GM19240 (cell line): ENCODE data around the gene CROCC.
"Not testable (repeated sequence)": the region's sequence is repeated elsewhere in the genome, so short reads cannot be mapped to it uniquely, and the experiment has no call there.

Experiments used
- DNase-seq: peaks from one replicate; pipeline ENCODE4 v3.0.0; 2011; ENCODE audit warnings: low spot score; ENCODE audit not compliant: insufficient read length

CROCC gene

DNA sequence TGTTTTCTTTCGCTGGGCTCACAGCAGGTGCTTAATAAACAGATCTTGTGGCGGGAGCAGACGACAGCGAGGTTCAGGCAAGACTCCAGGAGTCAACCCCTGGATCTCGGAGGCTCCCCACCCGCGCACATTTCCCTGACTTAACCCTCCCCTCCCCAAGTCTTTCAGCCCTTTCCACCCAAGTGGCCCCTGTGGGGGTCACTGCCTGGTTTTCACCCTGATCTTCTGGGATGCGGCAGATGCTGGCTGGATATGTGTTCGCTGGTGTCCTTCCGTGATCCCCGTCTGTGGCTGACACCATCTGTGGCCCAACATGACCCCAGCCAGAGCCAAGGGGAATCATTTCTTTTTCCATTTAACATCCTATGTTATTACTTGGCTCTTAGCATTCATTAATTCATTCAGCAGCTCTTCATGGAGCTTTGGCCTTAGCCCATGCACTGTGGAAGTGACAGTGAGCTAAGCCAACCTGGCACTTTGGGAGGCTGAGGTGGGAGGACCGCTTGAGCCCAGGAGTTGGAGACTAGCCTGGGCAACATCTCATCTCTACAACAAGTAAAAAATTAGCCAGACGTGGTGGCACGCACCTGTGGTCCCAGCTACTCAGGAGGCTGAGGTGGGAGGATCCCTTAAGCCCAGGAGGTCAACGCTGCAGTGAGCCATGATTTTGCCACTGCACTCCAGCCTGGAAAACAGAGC, 6.7 kb upstream of the CROCC start:
- not testable (repeated sequence) for DNase-seq

DNA sequence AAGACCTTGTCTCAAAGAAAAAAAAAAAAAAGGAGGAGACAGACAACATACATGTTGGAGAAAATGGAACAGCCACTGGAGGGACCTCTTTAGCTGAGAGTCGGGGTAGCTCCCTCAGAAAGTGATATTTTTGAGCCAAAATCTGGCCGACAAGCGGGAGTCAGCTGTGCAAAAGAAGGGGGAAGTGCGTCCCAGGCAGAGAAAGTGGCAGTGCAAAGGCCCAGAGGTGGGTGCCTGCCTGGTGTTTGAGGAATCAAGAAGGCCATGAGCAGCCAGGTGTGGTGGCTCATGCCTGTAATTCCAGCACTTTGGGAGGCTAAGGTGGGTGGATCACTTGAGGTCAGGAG, 6.1 kb upstream of the CROCC start:
- DNase-seq, result no peak

DNA sequence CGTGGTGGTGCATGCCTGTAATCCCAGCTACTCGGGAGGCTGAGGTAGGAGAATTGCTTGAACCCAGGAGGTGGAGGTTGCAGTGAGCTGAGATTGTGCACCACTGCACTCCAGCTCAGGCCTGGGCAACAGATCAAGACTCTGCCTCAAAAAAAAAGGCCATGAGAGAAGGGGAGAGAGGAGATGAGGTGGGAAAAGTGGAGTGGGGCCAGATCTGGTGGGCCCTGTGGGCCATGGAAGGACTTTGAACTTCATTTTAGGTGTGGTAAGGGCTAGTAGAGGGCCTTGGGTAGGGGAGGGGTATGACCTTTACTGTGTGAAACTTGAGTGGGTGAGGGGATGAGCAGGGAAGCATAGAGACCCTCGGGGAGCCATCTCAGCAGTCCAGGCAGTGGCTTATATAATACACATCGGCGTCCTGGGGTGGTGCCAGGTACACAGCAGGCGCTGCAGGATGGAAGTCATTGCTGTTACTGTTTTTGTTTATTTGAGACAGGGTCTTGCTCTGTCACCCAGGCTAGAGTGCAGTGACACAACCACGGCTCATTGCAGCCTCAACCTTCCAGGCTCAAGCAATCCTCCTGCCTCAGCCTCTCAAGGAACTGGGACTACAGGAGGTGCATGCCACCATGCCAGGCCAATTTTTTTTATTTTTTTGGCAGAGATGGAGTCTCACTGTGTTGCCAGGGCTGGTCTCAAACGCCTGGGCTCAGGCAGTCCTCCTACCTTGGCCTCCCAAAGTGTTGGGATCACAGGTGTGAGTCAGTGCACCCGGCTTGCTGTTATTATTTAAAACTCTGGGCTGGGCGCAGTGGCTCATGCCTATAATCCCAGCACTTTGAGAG, 5.5 kb upstream of the CROCC start:
- not testable (repeated sequence) for DNase-seq

GRCh38 chr1:16918371-16918770, 3.4 kb upstream of the CROCC start:
- no peak for DNase-seq

DNA sequence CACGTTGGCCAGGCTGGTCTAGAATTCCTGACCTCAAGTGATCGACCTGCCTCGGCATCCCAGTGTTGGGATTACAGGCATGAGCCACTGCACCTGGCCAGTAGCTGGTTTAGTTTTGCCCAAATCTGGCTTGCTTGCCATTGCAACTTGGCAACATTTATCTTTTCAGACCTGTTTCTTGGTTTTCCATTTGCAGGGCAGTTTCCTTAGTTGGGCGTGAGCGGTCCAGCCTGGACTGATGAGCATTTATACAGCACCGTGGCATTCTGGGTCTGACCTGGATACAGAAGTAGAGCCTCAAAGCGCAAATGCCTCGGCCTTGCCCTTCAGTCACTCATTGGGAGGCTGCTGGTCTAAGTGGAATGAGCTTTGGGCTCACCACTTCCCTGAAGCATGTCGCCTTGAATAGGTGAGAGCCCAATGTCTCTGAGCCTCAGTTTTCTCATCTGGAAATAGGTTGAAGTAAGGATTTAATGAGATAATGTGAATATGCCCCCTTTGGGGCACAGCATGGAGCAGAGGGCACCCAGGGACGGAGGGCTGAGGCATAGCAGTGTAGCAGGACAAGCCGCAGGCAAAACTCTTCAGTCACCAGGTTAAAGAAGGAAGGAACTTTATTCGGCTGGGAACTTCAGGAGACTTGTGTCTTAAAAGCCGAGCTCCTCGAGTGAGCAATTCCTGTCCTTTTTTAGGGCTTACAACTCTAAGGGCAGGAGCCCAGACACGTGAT, 2.6 kb upstream of the CROCC start:
- DNase-seq, result not testable (repeated sequence)

DNA sequence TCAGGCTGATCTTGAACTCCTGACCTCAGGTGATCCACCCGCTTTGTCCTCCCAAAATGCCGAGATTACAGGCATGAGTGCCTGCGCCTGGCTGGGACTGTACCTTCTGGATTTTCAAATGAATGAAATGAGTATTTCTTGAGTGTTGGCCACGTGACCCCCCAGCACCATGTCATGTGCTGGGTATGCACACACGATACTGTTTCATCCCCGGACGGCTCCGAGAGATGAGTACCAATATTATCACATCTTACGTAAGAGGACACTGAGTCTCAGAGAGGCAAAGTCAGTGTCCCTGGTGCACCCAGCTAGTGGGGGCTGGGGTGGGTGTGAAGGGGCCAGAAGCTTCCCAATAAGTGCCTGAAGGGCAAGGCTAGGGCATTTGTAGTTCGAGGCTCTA, 780 bp upstream of the CROCC start:
- DNase-seq, result no peak

GRCh38 chr1:16922466-16922865, 735 bp downstream of the CROCC start:
- DNase-seq, result no peak

GRCh38 chr1:16922885-16923431, 1.2 kb downstream of the CROCC start:
- DNase-seq, result no peak

GRCh38 chr1:16924216-16924918, 2.6 kb downstream of the CROCC start:
- DNase-seq, result no peak

DNA sequence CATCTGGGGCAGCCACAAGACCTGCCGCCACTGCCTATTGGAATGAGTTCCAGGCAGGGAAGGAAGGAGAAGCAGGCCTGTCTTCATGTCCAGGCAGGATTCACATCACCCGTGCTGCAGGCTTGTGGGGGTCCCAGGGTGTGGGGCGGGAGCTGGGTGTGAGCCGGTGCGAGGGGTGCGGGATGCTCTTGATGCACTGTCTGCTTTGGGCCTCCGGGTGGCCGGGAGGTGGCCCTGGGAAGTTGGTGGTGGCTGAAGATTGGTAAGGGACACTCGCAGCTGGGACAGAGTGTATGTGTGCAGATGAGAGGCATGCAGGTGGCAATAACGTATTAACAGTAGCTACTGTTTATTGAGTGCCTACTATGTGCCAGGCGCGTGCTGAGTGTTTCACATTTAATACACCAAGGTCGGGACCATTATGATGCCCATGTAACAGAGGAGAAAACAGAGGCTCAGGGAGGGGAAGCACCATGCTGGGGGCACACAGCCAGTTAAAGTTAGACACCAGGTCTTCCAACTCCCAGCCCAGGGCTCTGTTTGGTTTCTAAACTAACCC, 3.3 kb downstream of the CROCC start:
- DNase-seq, result no peak

DNA sequence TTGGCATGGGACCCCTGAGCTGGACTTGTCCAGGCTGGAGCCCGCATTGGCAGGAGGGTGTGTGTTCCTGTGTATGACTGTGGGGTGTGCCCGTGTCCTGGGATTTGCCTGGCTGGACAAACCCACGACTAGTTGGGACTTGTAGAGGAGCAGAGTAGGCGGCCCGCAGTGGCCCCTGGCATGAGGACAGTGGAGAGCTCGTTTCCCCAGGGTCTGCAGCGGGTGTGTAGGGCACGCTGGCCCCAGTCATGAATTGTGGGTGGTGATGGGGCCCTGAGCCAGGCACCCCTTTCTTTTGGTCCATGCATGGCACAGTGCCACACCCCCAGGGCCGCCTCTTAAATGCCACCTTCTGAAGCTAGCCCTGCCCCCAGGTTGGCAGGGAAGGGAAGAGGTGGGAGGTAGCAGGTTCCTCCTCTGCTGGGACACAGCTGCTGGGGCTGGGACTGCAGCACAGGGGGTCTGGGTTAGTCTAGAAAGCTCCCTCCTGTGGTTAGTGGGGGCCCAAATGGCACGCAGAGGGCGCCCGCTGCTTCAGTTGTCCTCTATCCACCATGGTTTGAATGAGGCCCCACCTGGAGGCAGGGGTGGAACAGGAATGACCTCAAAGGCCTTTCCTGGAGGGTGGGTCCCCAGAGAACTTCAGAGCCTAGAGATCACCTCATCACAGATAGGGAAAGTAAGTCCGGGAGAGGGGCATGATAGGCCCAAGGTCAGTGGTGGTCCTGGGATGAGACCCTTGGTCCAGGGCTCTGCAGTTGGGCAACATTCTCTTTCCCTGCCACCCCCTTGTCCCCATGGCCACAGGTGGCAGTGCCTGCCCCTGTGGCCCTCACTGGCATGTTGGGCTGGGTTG, 4.1 kb downstream of the CROCC start:
- no peak for DNase-seq

GRCh38 chr1:16926491-16927073, 4.9 kb downstream of the CROCC start:
- no peak for DNase-seq

- no peak for DNase-seq
Measured at GRCh38 chr1:16927256-16927655, 5.5 kb downstream of the CROCC start.

DNA sequence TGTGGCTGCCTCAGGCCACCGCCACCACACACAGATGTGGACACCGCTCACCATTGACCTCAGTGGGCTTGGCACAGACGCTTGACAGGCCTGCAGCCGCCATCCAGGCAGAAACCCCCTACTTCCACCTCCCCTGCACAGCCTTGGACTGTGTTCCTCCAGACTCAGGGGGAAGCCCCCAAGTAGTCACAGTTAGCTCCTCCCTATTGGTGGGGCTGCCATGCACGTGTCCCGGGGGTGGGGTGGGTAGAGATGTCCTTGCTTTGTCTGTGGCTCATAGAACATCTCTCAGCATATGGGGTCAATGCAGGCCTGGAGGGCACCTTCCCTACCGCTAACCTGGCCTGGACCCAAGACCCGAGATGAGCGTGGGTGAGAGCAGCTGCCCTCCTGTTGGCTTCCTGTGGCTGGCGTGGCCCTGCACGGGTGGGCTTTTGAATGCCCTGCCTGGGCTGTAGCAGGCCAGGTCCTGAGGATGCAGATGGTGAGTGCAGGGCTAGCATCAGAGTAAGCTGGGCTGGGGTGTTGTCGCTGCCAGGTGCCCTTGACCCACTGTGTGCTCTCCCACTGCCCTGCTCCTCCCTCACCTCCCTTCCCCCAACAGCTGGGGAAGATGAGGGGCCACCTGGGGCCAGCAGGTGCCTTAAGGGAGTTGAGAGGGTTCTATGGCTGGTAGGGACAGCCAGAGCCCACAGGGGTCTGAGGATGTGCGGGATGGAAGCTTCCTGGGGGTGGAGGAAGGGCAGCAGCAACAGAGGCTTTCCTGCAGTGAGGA, 6.2 kb downstream of the CROCC start:
- DNase-seq, result no peak

DNA sequence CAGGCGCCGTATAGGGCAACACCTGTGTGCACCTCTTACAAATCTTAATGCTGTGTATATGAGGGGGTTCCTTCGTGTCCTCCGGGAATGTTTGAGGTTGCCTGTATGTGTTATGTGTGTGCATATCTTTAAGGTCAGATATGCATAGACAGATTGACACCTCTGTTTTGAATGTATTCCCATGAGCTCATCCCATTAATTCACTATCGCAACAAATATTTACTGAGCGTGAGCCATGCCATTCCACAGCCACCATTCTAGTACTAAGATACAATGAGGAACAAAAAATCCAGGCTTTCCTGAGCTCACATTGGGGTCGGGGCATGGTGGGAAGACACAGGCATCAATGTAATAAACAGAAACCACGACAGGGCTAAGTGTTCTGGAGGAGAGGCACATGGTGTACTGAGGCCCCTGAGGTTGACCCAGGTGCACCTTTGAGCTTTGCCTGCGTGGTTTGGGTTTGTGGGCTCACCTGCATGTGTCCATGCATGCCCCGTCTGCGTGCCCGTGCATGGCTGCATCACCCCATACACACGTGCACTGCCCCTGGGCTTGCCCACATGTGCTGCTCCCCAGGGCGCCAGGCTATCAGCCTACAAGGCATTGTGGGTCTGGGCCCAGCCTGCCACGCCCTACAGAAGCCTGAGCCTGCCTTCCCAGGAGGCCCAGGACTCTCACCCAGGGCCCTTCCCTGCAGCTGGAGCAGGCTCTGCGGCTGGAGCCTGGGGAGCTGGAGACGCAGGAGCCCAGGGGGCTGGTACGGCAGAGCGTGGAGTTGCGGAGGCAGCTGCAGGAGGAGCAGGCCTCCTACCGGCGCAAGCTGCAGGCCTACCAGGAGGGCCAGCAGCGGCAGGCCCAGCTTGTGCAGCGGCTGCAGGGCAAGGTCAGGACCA, 7.7 kb downstream of the CROCC start:
- DNase-seq, result not testable (repeated sequence)

- not testable (repeated sequence) for DNase-seq
Measured at GRCh38 chr1:16931206-16931934, 9.6 kb downstream of the CROCC start.

DNA sequence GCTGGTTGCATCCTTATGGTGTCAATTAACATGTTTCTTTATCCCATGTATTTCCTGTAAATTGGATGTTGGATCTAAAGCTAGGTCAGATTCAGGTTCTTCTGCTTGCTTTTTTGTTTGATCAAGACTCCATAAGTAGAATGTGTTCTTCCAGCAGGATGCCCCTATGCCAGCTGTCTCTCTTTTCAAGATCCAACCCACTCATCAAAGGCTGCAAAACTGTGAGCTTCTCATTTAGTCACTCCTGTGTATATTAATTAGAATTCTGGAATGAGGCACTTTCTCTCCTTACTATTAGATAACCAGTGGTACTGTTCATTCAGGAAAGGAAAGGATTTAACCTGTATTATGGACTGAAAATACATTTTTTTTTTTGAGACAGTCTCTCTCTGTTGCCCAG, 12.2 kb downstream of the CROCC start:
- not testable (repeated sequence) for DNase-seq
